EL (cell line): ENCODE results near the gene MIGA1.
"Not testable (repeated sequence)": the region's sequence is repeated elsewhere in the genome, so short reads cannot be mapped to it uniquely, and the experiment has no call there.

ENCODE experiments used
- DNase-seq: peaks from one replicate; pipeline ENCODE4 v3.0.0-alpha.2; 2016

The MIGA1 gene

GRCh38 chr1:77918918-77919317 lies 139.5 kb downstream of the MIGA1 start:
- DNase-seq: not testable (repeated sequence)

- DNase-seq: peak; percentile 21
Measured at GRCh38 chr1:77925518-77925917, 146.1 kb downstream of the MIGA1 start.

GRCh38 chr1:77925956-77926355 lies 146.5 kb downstream of the MIGA1 start:
- DNase-seq: no peak

GRCh38 chr1:77926561-77927357 lies 147.3 kb downstream of the MIGA1 start:
- no peak for DNase-seq

GRCh38 chr1:77927414-77927813 lies 148.0 kb downstream of the MIGA1 start:
- no peak for DNase-seq
